Endothelial cell of umbilical vein (primary cell): ENCODE results near the gene TEX11.
"Not testable (repeated sequence)": the region's sequence is repeated elsewhere in the genome, so short reads cannot be mapped to it uniquely, and the experiment has no call there.

Experiments
- CTCF ChIP-seq, 2 donors: IDR thresholded peaks; 1 replicate in 1 of 2; 2 replicates in 1 of 2; pipeline ENCODE4 v1.5.1; 2011; ENCODE audit warnings: low read length in 2 of 2, mild to moderate bottlenecking in 2 of 2, moderate library complexity in 2 of 2, control low read depth in 1 of 2, inconsistent platforms in 1 of 2, low read depth in 1 of 2; ENCODE audit not compliant: insufficient read depth in 1 of 2; ENCODE audit errors: extremely low read depth in 1 of 2
- EZH2 ChIP-seq: IDR thresholded peaks from 2 replicates; pipeline ENCODE4 v1.6.1; 2012; ENCODE audit warnings: borderline replicate concordance, low read depth, mild to moderate bottlenecking, moderate library complexity, low read length, inconsistent platforms; ENCODE audit not compliant: severe bottlenecking
- GATA2 ChIP-seq: IDR thresholded peaks from 2 replicates; pipeline ENCODE4 v1.7.0; 2011; ENCODE audit warnings: low read depth, mild to moderate bottlenecking, moderate library complexity, mixed read lengths, low read length; ENCODE audit not compliant: insufficient read length, insufficient read depth
- MAX ChIP-seq: IDR thresholded peaks from 2 replicates; pipeline ENCODE4 v1.6.1; 2011; ENCODE audit not compliant: insufficient read depth, insufficient read length
- MYC ChIP-seq: IDR thresholded peaks from one replicate; pipeline ENCODE4 v1.6.1; 2011; ENCODE audit warnings: mild to moderate bottlenecking, low read depth, low read length
- POLR2A ChIP-seq: IDR thresholded peaks from 2 replicates; pipeline ENCODE4 v1.6.1; 2012; ENCODE audit warnings: low read depth, mild to moderate bottlenecking, control low read depth, low read length
- POLR2AphosphoS5 ChIP-seq: IDR thresholded peaks from 2 replicates; pipeline ENCODE4 v1.6.1; 2012; ENCODE audit warnings: low read depth, mild to moderate bottlenecking, control low read depth, low read length, moderate library complexity; ENCODE audit not compliant: insufficient read depth

GRCh38 chrX:70843620-70844019 lies 64.9 kb downstream of the TEX11 start:
- not testable (repeated sequence) for TF ChIP-seq POLR2A; MYC; CTCF (IDR thresholded peaks at IDR 0.05; ENCODE audit: extremely low read depth in 1 of 2, insufficient read depth in 1 of 2, low read depth in 1 of 2, low read length in 2 of 2); EZH2; POLR2AphosphoS5; GATA2; MAX
